SH-SY5Y (cell line): Measurements from ENCODE around the gene FAM240A.

Experiments
- GATA2 ChIP-seq: IDR thresholded peaks from 2 replicates; pipeline ENCODE4 v1.6.1; 2011; ENCODE audit warnings: mild to moderate bottlenecking, low read depth, low read length
- GATA3 ChIP-seq: IDR thresholded peaks from 2 replicates; pipeline ENCODE4 v1.6.1; 2011; ENCODE audit warnings: low read depth, mild to moderate bottlenecking, low read length, moderate library complexity

DNA sequence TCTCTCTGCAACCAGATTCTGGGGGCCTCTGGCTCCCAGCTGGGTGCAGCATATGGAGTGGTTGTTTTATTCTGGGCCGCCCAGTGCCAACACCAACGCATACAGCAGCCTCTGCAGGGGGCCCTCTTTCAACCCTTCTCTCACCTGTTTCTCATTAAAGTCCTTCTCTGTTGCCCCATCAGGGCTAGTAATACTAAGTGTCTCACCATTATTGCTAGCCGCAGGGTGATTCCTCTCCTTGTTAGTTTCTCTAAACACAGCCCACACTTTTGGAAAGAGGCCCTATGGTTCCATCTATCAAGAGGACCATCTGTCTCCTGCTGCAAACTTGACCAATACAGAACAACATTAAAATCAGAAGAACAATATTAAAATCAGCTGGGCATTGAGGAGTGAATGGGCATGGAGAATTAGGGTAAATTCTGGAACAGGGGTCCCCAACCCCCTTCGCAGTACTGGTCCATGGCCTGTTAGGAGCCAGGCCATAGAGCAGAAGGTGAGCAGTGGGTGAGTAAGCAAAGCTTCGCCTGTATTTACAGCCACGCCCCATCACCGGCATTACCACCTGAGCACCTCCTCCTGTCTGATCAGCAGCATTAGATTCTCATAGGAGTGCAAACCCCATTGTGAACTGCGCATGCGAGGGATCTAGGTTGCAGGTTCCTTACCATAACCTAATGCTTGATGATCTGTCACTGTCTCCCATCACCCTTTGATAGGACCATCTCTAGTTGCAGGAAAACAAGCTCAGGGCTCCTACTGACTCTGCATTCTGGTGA lies 44.6 kb downstream of the FAM240A start:
- TF ChIP-seq GATA3 (no peak), GATA2 (no peak)
